Spleen (tissue), 13 donors: Measurements from ENCODE around the gene TMEM47. TPM values are rescaled to one million over a fixed set of nuclear protein-coding genes. Genes with fewer than 3 reads are reported as not detected.

Experiments used
- DNase-seq: peaks from one replicate; pipeline ENCODE4 v3.0.0-alpha.2; 2020
- H3K27ac ChIP-seq, 8 donors: fragments of 200-600 bp; sonication (generic) in 7 of 8; 1 replicate in 4 of 8; 2 replicates in 4 of 8; pipeline versions ENCODE4 v1.5.0 to v1.8.0; 2016 to 2021; ENCODE audit warnings: inconsistent platforms in 4 of 8, mild to moderate bottlenecking in 4 of 8, moderate library complexity in 1 of 8
- H3K27me3 ChIP-seq, 7 donors: fragments of 200-600 bp; sonication (generic) in 6 of 7; replicated peaks in 1 of 7; 1 replicate in 4 of 7; 2 replicates in 3 of 7; pipeline versions ENCODE4 v1.5.0 to v1.8.0; 2016 to 2021; ENCODE audit warnings: inconsistent platforms in 3 of 7, mild to moderate bottlenecking in 1 of 7
- H3K36me3 ChIP-seq, 6 donors: fragments of 200-600 bp; sonication (generic) in 5 of 6; 1 replicate in 4 of 6; 2 replicates in 2 of 6; pipeline versions ENCODE4 v1.5.0 to v1.8.0; 2016 to 2021; ENCODE audit warnings: inconsistent platforms in 2 of 6
- H3K4me1 ChIP-seq, 6 donors: fragments of 200-600 bp; sonication (generic) in 5 of 6; 1 replicate in 3 of 6; 2 replicates in 3 of 6; pipeline versions ENCODE4 v1.5.0 to v1.8.0; 2016 to 2021; ENCODE audit warnings: inconsistent platforms in 3 of 6
- H3K4me3 ChIP-seq, 8 donors: fragments of 200-600 bp; sonication (generic) in 7 of 8; 1 replicate in 4 of 8; 2 replicates in 4 of 8; pipeline versions ENCODE4 v1.5.0 to v1.8.0; 2016 to 2021; ENCODE audit warnings: inconsistent platforms in 4 of 8, mild to moderate bottlenecking in 4 of 8, moderate library complexity in 2 of 8
- H3K9me3 ChIP-seq, 8 donors: fragments of 200-600 bp; sonication (generic) in 7 of 8; 1 replicate in 4 of 8; 2 replicates in 4 of 8; pipeline versions ENCODE4 v1.5.0 to v1.8.0; 2016 to 2021; ENCODE audit warnings: inconsistent platforms in 4 of 8
- CTCF ChIP-seq, 11 experiments: fragments of 200-600 bp in 7 of 11; fragments of 450-650 bp in 4 of 11; sonication (generic) in 4 of 11; IDR thresholded peaks in 8 of 11; conservative IDR thresholded peaks in 3 of 11; 1 replicate in 7 of 11; 2 replicates in 4 of 11; pipeline versions ENCODE4 v1.4.0 to v1.8.0; 2016 to 2021; ENCODE audit warnings: antibody characterized with exemption in 11 of 11, inconsistent platforms in 4 of 11, mild to moderate bottlenecking in 1 of 11
- POLR2A ChIP-seq, 3 donors: fragments of 450-650 bp; IDR thresholded peaks; one replicate each; pipeline ENCODE4 v1.5.1; 2017; ENCODE audit warnings: antibody characterized with exemption in 3 of 3, mild to moderate bottlenecking in 1 of 3
- POLR2AphosphoS5 ChIP-seq, 3 donors: sonication (generic); formaldehyde crosslinking; IDR thresholded peaks; one replicate each; pipeline ENCODE4 v1.5.1; 2017; ENCODE audit warnings: antibody characterized with exemption in 3 of 3
- WGBS, 5 donors: extraction: QIAGEN DNeasy Blood & Tissue Kit in 3 of 5; methylation state at CpG; one replicate each; pipeline versions ENCODE4 v1.1.5 to v1.1.7; 2013 to 2018; 5-methylcytosine and 5-hydroxymethylcytosine counted together
- intact Hi-C: fragments of 100-400 bp; cut with DNase I; formaldehyde crosslinking; loops from one replicate; pipeline ENCODE4 v1.15.0; 2023; ENCODE audit warnings: low total_unique reads
- long read RNA-seq, 2 donors: transcript quantifications; one replicate each; lab custom pipeline, GENCODE V29; 2026
- polyA plus RNA-seq, 3 donors: library from polyadenylated mRNA; stranded (reverse); fragments of 200-250 nt; gene quantifications; one replicate each; pipeline ENCODE4 v1.2.1, GENCODE V29; 2013
- total RNA-seq, 7 donors: library from RNA; depleted of rRNA in 3 of 7; stranded (reverse); fragments of >200 nt in 3 of 7; fragmentation: NEBNext Ultra II Directional in 4 of 7; extraction: Animal tissue kit (Norgen Biotek cat#: 25700) in 4 of 7; gene quantifications; one replicate each; pipeline versions ENCODE4 v1.1.0 to v1.2.1, GENCODE V29; 2016 to 2021
- donor health status: healthy with polysubstance abuse.
- donor health status: DM: no; HTN: no; CAD: no; lungs with moderate emphysema.
- donor health status: DM: no; HTN: no; CAD: no.
- donor health status: Bipolar disorder and iron deficiency.
- donor health status: healthy.
- donor health status: DM: no; HTN: no; CAD: no.
- donor health status: DM: yes; HTN: yes; CAD: no.

Gene TMEM47
- total RNA-seq (10 to 100 TPM in 1 of 7 donors, 1 to 10 TPM in 6; 5.0 to 11.1 (median 5.8) TPM), polyA plus RNA-seq (1 to 10 TPM; 1.3 to 3.2 (median 2.6) TPM)
- long read RNA-seq, donor 1, full-length matches to known transcripts: 1 of 1 reads
- long read RNA-seq, donor 1, partial matches to known transcripts: 0 of 1 reads
- long read RNA-seq, donor 1, other reads (novel, unspliced or antisense): 0 of 1 reads
- long read RNA-seq, donor 2, full-length matches to known transcripts: 1 of 1 reads
- long read RNA-seq, donor 2, partial matches to known transcripts: 0 of 1 reads
- long read RNA-seq, donor 2, other reads (novel, unspliced or antisense): 0 of 1 reads

GRCh38 chrX:34656842-34657725 lies at the start of gene TMEM47:
TSS of gene TMEM47 (minus strand) at chrX:34657285. CDS start at chrX:34657029, 256 bp downstream.
- WGBS, 5 donors: 0 to 44% (median 3%) methylated on average over 5 to 100 of the region's 100 CpGs
- TF ChIP-seq CTCF (IDR thresholded peaks at IDR 0.05 in 8 of 11, conservative IDR thresholded peaks at IDR 0.05 in 3 of 11): no peak
- TF ChIP-seq POLR2A (IDR thresholded peaks at IDR 0.05): no peak
- TF ChIP-seq POLR2AphosphoS5 (IDR thresholded peaks at IDR 0.05): no peak
- Histone ChIP-seq H3K36me3 (no peaks in the 10 kb centered on the region), H3K9me3 (no peaks in the 10 kb centered on the region), H3K4me3 (peak within 1 kb of the TSS; percentile 17 to 61 (median 32)), H3K27me3 (peaks cover 0 to 40% (median 13%) of the 10 kb centered on the region in 7 donors), H3K4me1 (no peaks in the 10 kb centered on the region), H3K27ac (peak within 1 kb of the TSS in 5 of 8 donors; percentile 26 to 51 (median 36))
- intact Hi-C loops: no loop called here
- peak; percentile 73 for DNase-seq

GRCh38 chrX:34687095-34687494 lies 30.0 kb upstream of the TMEM47 start:
- no peaks in the 10 kb centered on the region for H3K4me1 ChIP-seq
- no peak for TF ChIP-seq POLR2AphosphoS5 (IDR thresholded peaks at IDR 0.05)
- TF ChIP-seq CTCF (IDR thresholded peaks at IDR 0.05 in 8 of 11, conservative IDR thresholded peaks at IDR 0.05 in 3 of 11): no peak
- no peak for TF ChIP-seq POLR2A (IDR thresholded peaks at IDR 0.05)
- no peaks in the 10 kb centered on the region for H3K36me3 ChIP-seq
- H3K4me3 ChIP-seq: no peak overlapping the region
- H3K9me3 ChIP-seq: peaks cover 0 to 29% (median 5%) of the 10 kb centered on the region in 8 donors
- H3K27ac ChIP-seq: no peak overlapping the region
- no peaks in the 10 kb centered on the region for H3K27me3 ChIP-seq
- DNase-seq: no peak
- intact Hi-C loops: no loop called here
- WGBS, 5 donors: 51 to 80% (median 71%) methylated on average over 2 of the region's 2 CpGs

GRCh38 chrX:34659575-34659974 lies 2.5 kb upstream of the TMEM47 start:
- peaks cover 0 to 31% (median 13%) of the 10 kb centered on the region in 7 donors for H3K27me3 ChIP-seq
- no peak overlapping the region for H3K4me3 ChIP-seq
- TF ChIP-seq CTCF (IDR thresholded peaks at IDR 0.05 in 8 of 11, conservative IDR thresholded peaks at IDR 0.05 in 3 of 11) (no peak), POLR2A (IDR thresholded peaks at IDR 0.05) (no peak), POLR2AphosphoS5 (IDR thresholded peaks at IDR 0.05) (no peak)
- no peak overlapping the region for H3K27ac ChIP-seq
- H3K4me1 ChIP-seq: no peaks in the 10 kb centered on the region
- H3K9me3 ChIP-seq: no peaks in the 10 kb centered on the region
- WGBS, 5 donors: 56 to 88% (median 73%) methylated on average over 1 of the region's 1 CpG
- DNase-seq: no peak
- H3K36me3 ChIP-seq: no peaks in the 10 kb centered on the region
- intact Hi-C loops: no loop called here

GRCh38 chrX:34658326-34658725 lies 1.2 kb upstream of the TMEM47 start:
- Histone ChIP-seq H3K27ac (no peak overlapping the region), H3K9me3 (no peaks in the 10 kb centered on the region), H3K4me1 (no peaks in the 10 kb centered on the region), H3K36me3 (no peaks in the 10 kb centered on the region), H3K4me3 (no peak overlapping the region), H3K27me3 (peaks cover 0 to 34% (median 13%) of the 10 kb centered on the region in 7 donors)
- WGBS, 5 donors: 66 to 92% (median 80%) methylated on average over 4 of the region's 4 CpGs
- DNase-seq: no peak
- intact Hi-C loops: no loop called here
- TF ChIP-seq CTCF (IDR thresholded peaks at IDR 0.05 in 8 of 11, conservative IDR thresholded peaks at IDR 0.05 in 3 of 11) (no peak), POLR2AphosphoS5 (IDR thresholded peaks at IDR 0.05) (no peak), POLR2A (IDR thresholded peaks at IDR 0.05) (no peak)
